ENCODE results near the gene SLC6A4.

The SLC6A4 gene

DNA sequence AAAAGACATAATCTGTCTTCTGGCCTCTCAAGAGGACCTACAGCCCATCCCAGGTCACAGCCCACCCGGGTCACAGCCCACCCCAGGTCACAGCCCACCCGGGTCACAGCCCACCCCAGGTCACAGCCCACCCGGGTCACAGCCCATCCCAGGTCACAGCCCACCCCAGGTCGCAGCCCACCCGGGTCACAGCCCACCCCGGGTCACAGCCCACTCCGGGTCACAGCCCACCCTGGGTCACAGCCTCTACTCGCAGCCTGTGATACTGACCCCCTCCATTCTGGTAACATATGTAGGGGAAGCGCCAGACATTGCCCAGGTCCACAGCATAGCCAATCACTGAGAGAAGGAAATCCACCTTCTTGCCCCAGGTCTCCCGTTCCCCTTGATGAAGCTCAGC lies 14.2 kb downstream of the SLC6A4 start:
- Histone ChIP-seq H3K9me3 (no peaks in the 10 kb centered on the region), H3K4me3 (no peak overlapping the region)
- in situ Hi-C loops (cut with MboI; ENCODE audit: low sequenced_read_pairs) = no loop called here

DNA sequence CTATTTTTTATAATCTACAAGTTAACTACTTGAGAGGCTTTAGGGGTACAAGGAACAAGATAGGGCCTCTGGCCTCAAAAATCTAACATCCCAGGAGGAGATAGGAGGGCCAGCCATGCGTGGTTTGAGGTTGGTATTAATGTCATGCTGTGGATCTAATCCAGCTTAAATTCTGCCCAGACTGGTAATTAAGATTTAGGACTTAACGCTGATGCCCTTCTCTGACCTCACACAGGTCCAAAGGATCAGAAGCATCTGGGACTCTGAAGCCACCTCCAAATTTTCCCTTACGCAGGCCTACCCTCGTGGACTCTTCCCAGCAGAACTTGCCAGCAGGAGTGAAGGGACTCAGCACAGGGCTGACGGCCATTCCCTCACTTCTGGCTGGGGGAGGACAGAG lies 15.1 kb downstream of the SLC6A4 start:
- Histone ChIP-seq H3K9me3 (no peaks in the 10 kb centered on the region), H3K36me3 (replicated peaks) (no peaks in the 10 kb centered on the region), H3K27me3 (ENCODE audit: low read depth) (no peaks in the 10 kb centered on the region), H3K4me1 (no peaks in the 10 kb centered on the region), H3K4me3 (no peak overlapping the region)
- DNase-seq (ENCODE audit: low spot score in 2 of 2) = no peak
- in situ Hi-C loops (cut with MboI; ENCODE audit: low sequenced_read_pairs) = no loop called here

More for the DNA sequence above, 14.2 kb downstream of the SLC6A4 start:
- Histone ChIP-seq H3K36me3 (replicated peaks) (no peaks in the 10 kb centered on the region), H3K27me3 (ENCODE audit: low read depth) (no peaks in the 10 kb centered on the region), H3K4me1 (no peaks in the 10 kb centered on the region)
- DNase-seq (ENCODE audit: low spot score in 2 of 2) = no peak

DNA sequence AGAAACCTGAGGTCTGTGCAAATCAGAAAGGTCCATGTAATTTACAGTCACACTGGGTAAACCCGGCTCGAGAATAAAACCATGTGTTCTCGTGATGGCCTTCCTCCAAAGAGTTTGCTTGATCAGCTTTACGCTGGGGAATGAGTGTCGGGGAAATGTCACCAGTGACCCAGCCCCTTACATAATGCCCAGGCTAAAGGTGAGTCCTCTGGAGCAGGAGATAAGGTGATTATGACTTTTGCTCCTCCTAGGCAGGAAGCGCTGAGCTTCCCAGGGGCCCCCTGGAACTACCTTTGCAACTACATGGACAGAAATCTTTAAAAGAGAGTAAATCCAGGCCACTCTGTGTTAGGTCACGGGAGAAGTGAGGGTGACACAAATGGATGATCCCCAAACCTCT lies 15.7 kb downstream of the SLC6A4 start:
- in situ Hi-C loops (cut with MboI; ENCODE audit: low sequenced_read_pairs) = no loop called here
- H3K4me3 ChIP-seq = no peak overlapping the region
- DNase-seq (ENCODE audit: low spot score in 2 of 2) = no peak
- H3K9me3 ChIP-seq = no peaks in the 10 kb centered on the region
- H3K4me1 ChIP-seq = no peaks in the 10 kb centered on the region
- H3K27me3 ChIP-seq (ENCODE audit: low read depth) = no peaks in the 10 kb centered on the region
- H3K36me3 ChIP-seq (replicated peaks) = no peaks in the 10 kb centered on the region

DNA sequence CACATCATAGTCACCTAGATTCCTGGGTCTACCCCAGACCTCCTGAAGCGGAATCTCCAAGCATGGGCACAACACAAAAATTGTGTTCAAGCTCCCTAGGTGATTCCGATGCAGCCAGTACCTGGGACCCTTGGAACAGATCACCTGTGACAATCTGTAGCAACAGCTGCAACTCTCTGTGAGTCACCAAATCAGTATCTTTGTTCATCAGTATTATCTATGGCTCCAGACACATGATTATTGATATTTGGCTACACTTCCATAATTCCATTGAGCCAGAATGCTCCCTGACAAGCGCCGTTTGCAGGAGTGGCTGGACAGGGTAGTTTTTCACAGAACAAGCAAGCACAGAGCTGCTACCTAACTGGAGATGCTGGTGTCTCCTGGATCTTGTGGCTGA lies 16.2 kb downstream of the SLC6A4 start:
- Histone ChIP-seq H3K9me3 (no peaks in the 10 kb centered on the region), H3K36me3 (replicated peaks) (no peaks in the 10 kb centered on the region)
- in situ Hi-C loops (cut with MboI; ENCODE audit: low sequenced_read_pairs) = no loop called here

GRCh38 chr17:30218799-30219198 lies 16.7 kb downstream of the SLC6A4 start:
- DNase-seq (ENCODE audit: low spot score in 2 of 2) = no peak
- no peaks in the 10 kb centered on the region for H3K4me1 ChIP-seq

More for the DNA sequence above, 16.2 kb downstream of the SLC6A4 start:
- H3K27me3 ChIP-seq (ENCODE audit: low read depth) = no peaks in the 10 kb centered on the region
- no peak for DNase-seq (ENCODE audit: low spot score in 2 of 2)
- H3K4me3 ChIP-seq = no peak overlapping the region
- H3K4me1 ChIP-seq = no peaks in the 10 kb centered on the region

DNA sequence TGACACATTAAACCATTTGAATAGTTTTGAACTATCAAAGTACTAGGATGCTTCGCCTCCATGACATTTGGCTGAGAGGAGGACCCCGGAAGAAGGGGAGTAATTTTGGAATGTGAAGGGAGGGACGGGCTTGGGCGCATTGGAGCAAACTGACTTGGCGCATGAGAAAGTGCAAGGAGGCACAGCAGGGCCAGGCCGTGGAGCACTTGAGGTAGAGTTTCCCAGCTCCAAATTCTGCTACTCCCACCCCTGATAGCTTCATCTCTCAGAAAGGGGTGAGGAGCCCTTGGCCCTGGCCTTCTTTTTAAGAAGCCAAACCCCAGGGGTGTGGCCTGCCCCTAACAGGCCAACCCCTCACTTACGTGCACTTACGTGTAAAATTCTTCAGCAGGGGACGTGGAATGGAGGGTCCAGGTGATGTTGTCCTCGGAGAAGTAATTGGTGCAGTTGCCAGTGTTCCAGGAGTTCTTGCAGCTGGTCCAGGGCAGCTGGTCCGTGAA lies 17.7 kb downstream of the SLC6A4 start:
- Histone ChIP-seq H3K4me3 (no peak overlapping the region), H3K4me1 (no peaks in the 10 kb centered on the region), H3K36me3 (replicated peaks) (no peaks in the 10 kb centered on the region), H3K27me3 (ENCODE audit: low read depth) (no peaks in the 10 kb centered on the region), H3K9me3 (no peaks in the 10 kb centered on the region)
- in situ Hi-C loops (cut with MboI; ENCODE audit: low sequenced_read_pairs) = no loop called here
- DNase-seq (ENCODE audit: low spot score in 2 of 2) = no peak

More at GRCh38 chr17:30218799-30219198, 16.7 kb downstream of the SLC6A4 start:
- Histone ChIP-seq H3K36me3 (replicated peaks) (no peaks in the 10 kb centered on the region), H3K9me3 (no peaks in the 10 kb centered on the region), H3K27me3 (ENCODE audit: low read depth) (no peaks in the 10 kb centered on the region), H3K4me3 (no peak overlapping the region)
- in situ Hi-C loops (cut with MboI; ENCODE audit: low sequenced_read_pairs) = no loop called here

- Histone ChIP-seq H3K27me3 (ENCODE audit: low read depth) (no peaks in the 10 kb centered on the region), H3K36me3 (replicated peaks) (no peaks in the 10 kb centered on the region), H3K4me3 (no peak overlapping the region), H3K4me1 (no peaks in the 10 kb centered on the region), H3K9me3 (no peaks in the 10 kb centered on the region)
- no peak for DNase-seq (ENCODE audit: low spot score in 2 of 2)
- in situ Hi-C loops (cut with MboI; ENCODE audit: low sequenced_read_pairs) = no loop called here
These were observed 18.4 kb downstream of the SLC6A4 start for GRCh38 chr17:30217054-30217453.

- Histone ChIP-seq H3K27me3 (ENCODE audit: low read depth) (no peaks in the 10 kb centered on the region), H3K36me3 (replicated peaks) (no peaks in the 10 kb centered on the region), H3K9me3 (no peaks in the 10 kb centered on the region), H3K4me1 (no peaks in the 10 kb centered on the region), H3K4me3 (no peak overlapping the region)
- no peak for DNase-seq (ENCODE audit: low spot score in 2 of 2)
- in situ Hi-C loops (cut with MboI; ENCODE audit: low sequenced_read_pairs) = no loop called here
These were observed 22.7 kb downstream of the SLC6A4 start for GRCh38 chr17:30212750-30213149.

DNA sequence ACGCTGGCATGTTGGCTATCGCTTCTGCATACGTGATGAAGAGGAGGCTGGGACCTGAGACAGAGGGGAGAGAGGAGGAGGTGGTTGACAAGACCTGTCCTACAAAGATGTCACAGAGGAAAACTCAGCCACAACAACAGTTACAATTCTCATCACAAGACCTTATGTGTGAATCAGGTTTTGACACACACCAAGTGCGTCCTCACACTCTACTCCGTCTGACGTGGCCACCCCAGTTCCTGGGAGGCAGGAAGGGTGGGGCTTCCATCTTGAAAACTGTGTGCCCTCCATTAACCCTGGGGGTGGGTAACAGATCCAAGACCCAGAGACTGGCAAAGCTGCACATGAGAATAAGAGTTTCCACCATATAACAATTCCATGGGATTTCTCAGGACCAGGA lies 24.1 kb downstream of the SLC6A4 start:
- Histone ChIP-seq H3K4me3 (no peak overlapping the region), H3K36me3 (replicated peaks) (no peaks in the 10 kb centered on the region), H3K27me3 (ENCODE audit: low read depth) (no peaks in the 10 kb centered on the region), H3K4me1 (no peaks in the 10 kb centered on the region), H3K9me3 (no peaks in the 10 kb centered on the region)
- in situ Hi-C loops (cut with MboI; ENCODE audit: low sequenced_read_pairs) = no loop called here
- no peak for DNase-seq (ENCODE audit: low spot score in 2 of 2)

DNA sequence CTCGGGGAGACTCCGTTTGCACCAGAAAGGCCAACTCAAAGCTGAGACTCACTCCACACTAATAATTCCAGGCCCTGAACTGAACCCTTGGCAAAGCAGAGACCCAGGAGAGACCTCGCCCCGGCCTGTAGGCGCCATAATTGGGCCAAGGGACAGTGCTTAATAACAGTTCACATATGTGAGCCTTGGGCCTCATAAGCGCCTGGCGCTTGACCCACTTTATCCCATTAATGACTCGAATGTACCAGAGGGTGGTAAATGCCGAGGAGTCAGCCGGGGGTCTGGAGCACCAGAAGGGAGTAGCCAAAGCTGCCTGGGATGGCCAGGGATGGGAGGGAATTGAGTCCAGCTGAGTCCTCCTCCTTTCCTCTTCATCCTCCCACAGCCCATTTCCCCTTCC lies 24.6 kb downstream of the SLC6A4 start:
- no peak for DNase-seq (ENCODE audit: low spot score in 2 of 2)
- Histone ChIP-seq H3K4me3 (no peak overlapping the region), H3K4me1 (no peaks in the 10 kb centered on the region), H3K36me3 (replicated peaks) (no peaks in the 10 kb centered on the region), H3K27me3 (ENCODE audit: low read depth) (no peaks in the 10 kb centered on the region), H3K9me3 (no peaks in the 10 kb centered on the region)
- in situ Hi-C loops (cut with MboI; ENCODE audit: low sequenced_read_pairs) = no loop called here

DNA sequence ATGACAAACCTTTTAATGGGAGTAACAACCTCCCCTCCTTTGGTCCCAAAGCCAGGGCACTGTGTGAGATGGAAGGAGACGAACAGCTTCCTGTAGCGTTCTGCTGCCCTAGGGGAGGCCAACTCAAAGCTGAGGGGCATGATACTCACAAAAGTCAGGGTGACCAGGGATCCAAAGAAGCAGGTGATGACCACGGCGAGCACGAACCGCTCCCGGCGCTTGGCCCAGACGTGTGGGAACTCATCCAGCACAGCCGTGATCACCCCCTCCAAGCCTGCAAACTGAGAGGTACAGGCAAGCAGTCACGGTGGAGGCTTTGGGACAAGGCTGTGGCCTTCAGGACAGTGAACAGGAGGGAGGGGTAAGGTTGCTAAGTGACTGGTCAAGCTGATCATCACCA lies 25.1 kb downstream of the SLC6A4 start:
- Histone ChIP-seq H3K9me3 (no peaks in the 10 kb centered on the region), H3K4me3 (no peak overlapping the region), H3K27me3 (ENCODE audit: low read depth) (no peaks in the 10 kb centered on the region), H3K36me3 (replicated peaks) (no peaks in the 10 kb centered on the region), H3K4me1 (no peaks in the 10 kb centered on the region)
- no peak for DNase-seq (ENCODE audit: low spot score in 2 of 2)
- in situ Hi-C loops (cut with MboI; ENCODE audit: low sequenced_read_pairs) = no loop called here

DNA sequence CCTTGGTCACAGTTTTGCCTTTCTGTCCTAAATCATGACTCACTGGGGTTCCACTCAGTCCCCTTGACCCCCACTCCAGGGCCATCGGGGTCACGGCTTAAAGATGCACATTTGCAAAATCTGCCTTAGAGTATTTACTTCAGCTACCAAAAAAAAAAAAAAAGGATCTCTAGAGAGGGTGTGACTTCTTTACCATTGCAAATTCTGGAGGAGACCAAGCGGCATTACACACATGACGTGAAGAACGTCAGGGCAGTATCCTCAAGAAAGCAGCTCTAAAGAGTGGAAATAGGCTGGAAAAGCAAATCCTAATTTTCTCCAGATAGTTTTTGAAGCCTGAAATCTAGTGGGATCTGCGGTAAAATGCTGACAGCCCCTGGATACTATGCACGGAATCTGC lies 25.6 kb downstream of the SLC6A4 start:
- no peak overlapping the region for H3K4me3 ChIP-seq
- H3K36me3 ChIP-seq (replicated peaks) = no peaks in the 10 kb centered on the region
- H3K4me1 ChIP-seq = no peaks in the 10 kb centered on the region
- in situ Hi-C loops (cut with MboI; ENCODE audit: low sequenced_read_pairs) = no loop called here
- H3K27me3 ChIP-seq (ENCODE audit: low read depth) = no peaks in the 10 kb centered on the region
- no peak for DNase-seq (ENCODE audit: low spot score in 2 of 2)
- H3K9me3 ChIP-seq = no peaks in the 10 kb centered on the region

DNA sequence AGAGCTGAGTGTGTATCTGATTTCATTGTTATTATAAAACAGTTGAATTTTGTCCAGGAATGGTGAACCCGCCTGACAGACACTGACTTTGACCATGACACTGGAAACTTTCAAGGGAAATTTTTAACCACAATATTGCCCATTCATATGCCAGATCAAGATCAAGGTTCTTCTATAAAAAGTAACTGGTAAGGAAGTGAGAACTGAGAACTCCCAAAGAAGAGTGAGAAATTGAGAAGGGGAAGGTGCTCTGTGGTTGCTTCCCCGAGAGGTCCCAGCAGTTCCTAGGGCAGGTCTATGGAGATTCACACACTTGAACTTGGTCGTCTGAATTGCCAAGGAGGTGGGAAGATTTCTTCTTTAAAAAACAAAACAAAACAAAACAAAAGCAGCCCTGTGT lies 27.3 kb downstream of the SLC6A4 start:
- Histone ChIP-seq H3K4me1 (no peaks in the 10 kb centered on the region), H3K9me3 (no peaks in the 10 kb centered on the region), H3K27me3 (ENCODE audit: low read depth) (no peaks in the 10 kb centered on the region), H3K36me3 (replicated peaks) (no peaks in the 10 kb centered on the region), H3K4me3 (no peak overlapping the region)
- in situ Hi-C loops (cut with MboI; ENCODE audit: low sequenced_read_pairs) = no loop called here
- no peak for DNase-seq (ENCODE audit: low spot score in 2 of 2)

DNA sequence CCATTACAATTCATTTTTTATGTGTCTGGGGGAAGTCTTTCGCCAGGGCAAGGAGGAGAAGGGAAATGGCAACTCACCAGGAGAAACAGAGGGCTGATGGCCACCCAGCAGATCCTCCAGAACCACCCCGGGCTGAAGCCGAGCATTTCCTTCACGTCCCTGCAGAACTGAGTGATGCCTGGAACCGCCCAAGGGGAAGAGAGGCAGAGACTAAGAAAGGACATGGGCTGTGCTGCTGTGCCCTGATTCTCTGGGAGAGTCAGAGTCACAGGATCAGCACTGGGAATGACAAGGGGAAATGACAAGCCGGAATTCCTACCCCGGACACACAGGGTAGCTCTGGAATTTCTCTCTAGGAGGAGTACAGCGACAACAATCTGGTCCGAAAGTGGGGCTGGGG lies 27.8 kb downstream of the SLC6A4 start:
- no peak overlapping the region for H3K4me3 ChIP-seq
- no peaks in the 10 kb centered on the region for H3K27me3 ChIP-seq (ENCODE audit: low read depth)
- DNase-seq (ENCODE audit: low spot score in 2 of 2) = no peak
- no peaks in the 10 kb centered on the region for H3K36me3 ChIP-seq (replicated peaks)
- H3K4me1 ChIP-seq = no peaks in the 10 kb centered on the region
- no peaks in the 10 kb centered on the region for H3K9me3 ChIP-seq
- in situ Hi-C loops (cut with MboI; ENCODE audit: low sequenced_read_pairs) = no loop called here

DNA sequence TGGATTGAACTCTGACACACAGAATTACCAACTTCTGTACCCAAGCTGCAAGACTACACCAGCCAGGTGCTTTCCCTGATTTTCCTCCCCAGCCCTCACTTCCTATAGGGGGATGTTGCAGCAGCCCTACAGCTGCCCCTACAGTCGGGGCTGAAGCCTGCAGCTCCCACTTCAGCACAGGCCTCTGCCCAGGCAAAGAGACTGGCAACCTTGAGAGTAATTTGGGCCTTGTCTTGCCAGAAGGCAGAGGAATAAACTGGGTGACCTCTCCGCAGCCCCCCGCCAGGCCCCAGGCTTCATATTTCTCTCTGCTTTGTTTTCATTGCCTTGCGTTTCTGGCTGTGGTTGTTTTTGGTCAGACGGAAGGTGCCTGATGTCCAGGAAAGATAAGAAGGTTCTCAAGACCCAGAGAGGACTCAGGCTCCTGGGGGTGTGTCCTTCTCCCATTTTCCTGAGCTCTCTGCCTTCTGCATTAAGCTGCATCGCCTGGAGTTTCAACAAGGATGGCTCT lies 32.0 kb downstream of the SLC6A4 start:
- Histone ChIP-seq H3K36me3 (replicated peaks) (no peaks in the 10 kb centered on the region), H3K27me3 (ENCODE audit: low read depth) (no peaks in the 10 kb centered on the region), H3K9me3 (no peaks in the 10 kb centered on the region), H3K4me3 (no peak overlapping the region), H3K4me1 (no peaks in the 10 kb centered on the region)
- in situ Hi-C loops (cut with MboI; ENCODE audit: low sequenced_read_pairs) = no loop called here
- DNase-seq (ENCODE audit: low spot score in 2 of 2) = no peak

Measured in HAP-1 (cell line).